DMS114 treated with DMSO at 0.1 percent for 48 hours (cell line): ENCODE data around the gene ARRB1.

ENCODE experiments used
- DNase-seq: peaks from one replicate; lab custom pipeline; 2025; ENCODE audit not compliant: unreplicated experiment; lab: John Stamatoyannopoulos, UW

ARRB1 gene

GRCh38 chr11:75236062-75236461 lies 115.4 kb downstream of the ARRB1 start:
- no peak for DNase-seq

DNA sequence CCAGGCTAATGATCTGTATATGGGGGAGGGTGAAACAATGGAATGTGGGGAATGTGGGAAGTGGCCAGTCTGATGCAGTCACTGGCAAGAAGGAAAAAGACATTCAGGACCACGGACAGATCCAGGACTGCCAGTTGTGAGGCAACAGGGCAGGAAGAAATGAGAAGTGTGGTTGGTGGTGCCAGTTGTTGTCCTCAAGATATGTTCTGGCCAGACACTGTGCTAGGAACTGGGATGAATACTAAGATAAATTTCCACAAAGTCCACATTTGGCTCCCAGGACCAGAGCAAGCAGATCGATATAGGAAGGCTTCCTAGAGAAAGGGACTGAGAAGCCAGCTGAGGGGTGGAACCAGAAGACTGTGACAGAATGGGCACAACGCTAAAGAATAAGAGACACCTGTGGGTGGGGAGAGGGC lies 117.7 kb downstream of the ARRB1 start:
- DNase-seq: no peak

DNA sequence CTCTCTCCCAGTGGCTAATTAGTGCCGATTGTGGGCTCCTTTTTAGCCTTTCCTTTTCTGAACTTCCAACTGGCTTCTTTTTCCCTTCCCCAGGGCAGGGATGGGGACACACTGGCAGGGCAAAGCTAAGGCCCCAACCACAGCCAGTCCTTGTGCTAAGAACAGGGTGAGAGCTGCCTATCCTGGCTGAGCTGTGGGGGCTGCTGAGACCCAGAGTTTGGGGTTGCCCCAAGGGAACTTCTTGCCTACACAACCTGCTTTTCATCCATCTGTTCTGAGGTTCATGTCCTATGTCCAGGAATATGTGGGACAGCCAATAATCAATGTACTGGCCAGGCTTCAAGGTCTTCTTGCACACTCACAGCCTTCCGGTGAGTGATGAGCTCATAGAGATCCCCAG lies 120.8 kb downstream of the ARRB1 start:
- DNase-seq: no peak

GRCh38 chr11:75229466-75229865 lies 122.0 kb downstream of the ARRB1 start:
- no peak for DNase-seq

DNA sequence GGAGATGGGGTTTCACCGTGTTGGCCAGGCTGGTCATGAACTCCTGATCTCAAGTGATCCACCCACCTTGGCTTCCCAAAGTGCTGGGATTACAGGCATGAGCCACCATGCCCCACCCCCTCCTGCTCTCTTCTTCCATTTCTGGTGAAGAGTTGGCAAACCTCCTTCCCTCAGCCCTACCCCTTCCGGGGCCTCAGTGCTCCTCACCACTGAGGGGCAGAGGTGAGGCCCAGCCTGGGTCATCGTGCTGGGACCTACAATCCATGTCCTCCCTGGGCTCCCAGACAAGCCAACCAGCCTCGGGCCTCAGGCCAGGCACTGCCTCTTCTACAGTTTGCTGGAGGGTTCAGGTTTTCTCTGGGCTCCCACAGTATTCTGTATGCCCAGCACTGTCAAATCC lies 125.7 kb downstream of the ARRB1 start:
- no peak for DNase-seq

GRCh38 chr11:75223954-75224643 lies 127.4 kb downstream of the ARRB1 start:
- DNase-seq: no peak

- DNase-seq: no peak
Measured at GRCh38 chr11:75219869-75220268, 131.6 kb downstream of the ARRB1 start.

- DNase-seq: no peak
Measured at GRCh38 chr11:75214843-75215242, 136.6 kb downstream of the ARRB1 start.

- DNase-seq: peak; percentile 22
Measured at GRCh38 chr11:75214411-75214821, 137.0 kb downstream of the ARRB1 start.
